HL-60/S4 treated with phorbol 12-myristate 13-acetate at 8.2 ng/mL for 4 days and 3 days (cell line): ENCODE results near the gene ORM1.
"Not testable (repeated sequence)": the region's sequence is repeated elsewhere in the genome, so short reads cannot be mapped to it uniquely, and the experiment has no call there.

Experiments used
- in situ Hi-C: fragments of 300-500 bp; cut with MboI; formaldehyde crosslinking; loops from 2 replicates; pipeline ENCODE4 v1.15.0; 2022; ENCODE audit warnings: low sequenced_read_pairs

The ORM1 gene

GRCh38 chr9:114320710-114321109, 2.2 kb upstream of the ORM1 start:
- in situ Hi-C loops: not testable (repeated sequence)

DNA sequence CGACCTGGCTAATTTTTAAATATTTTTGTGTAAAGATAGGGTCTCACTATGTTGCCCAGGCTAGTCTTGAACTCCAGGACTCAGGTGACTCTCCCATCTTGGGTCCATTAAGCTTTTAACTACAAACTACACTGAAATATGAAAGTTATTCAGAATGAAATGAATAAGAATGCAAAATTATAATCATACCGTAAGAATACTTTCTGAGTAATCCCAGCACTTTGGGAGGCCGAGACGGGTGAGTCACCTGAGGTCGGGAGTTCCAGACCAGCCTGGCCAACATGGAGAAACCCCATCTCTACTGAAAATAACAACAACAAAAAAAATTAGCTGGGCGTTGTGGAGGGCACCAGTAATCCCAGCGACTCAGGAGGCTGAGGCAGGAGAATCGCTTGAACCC, 1.1 kb upstream of the ORM1 start:
- in situ Hi-C loops: no loop called here

DNA sequence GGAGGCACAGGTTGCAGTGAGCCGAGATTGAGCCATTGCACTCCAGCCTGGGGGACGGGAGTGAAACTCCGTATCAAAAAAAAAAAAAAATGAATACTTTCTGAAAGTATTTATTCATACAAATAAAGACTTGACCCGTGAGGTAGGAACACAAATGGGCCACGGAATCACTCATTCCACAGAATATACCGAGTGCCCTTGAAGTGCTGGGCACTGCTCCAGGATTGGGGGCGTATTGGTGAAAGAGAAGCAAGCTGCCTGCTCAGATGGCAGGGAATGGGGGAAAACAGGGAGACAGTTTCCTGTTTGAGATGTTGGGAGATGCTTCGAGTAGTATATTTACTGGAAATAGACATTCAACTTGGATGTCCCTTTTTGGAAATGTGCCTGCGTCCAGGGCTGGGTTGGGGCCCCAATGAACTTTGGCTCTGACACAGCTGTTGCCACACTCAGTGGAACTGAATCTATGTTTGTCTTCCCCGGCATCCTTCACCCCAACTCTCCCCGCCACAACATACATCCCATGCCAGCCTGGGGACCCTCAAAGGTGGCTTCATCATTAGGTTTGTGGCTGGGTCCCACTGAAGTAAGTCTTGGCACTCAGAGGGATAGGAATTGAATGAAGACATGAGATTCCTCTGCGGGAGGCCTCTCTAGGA, 609 bp upstream of the ORM1 start:
- in situ Hi-C loops: not testable (repeated sequence)

- in situ Hi-C loops: not testable (repeated sequence)
Measured at GRCh38 chr9:114323849-114324248, 951 bp downstream of the ORM1 start.

DNA sequence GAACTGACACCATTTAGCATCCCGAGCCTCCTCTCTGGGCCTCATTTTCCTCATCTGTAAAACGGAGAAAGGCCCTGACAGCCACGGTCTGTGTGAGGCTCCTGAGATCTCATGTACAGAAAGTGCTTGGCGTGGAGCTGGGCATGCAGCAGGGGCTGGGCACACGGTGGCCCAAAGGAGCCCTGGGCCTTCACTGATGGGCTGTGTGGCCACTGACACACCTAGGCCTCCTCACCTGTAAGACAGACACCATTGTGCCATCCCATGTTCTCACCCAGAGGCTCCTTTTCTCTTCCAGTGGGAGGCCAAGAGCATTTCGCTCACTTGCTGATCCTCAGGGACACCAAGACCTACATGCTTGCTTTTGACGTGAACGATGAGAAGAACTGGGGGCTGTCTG, 1.6 kb downstream of the ORM1 start:
- in situ Hi-C loops: no loop called here

DNA sequence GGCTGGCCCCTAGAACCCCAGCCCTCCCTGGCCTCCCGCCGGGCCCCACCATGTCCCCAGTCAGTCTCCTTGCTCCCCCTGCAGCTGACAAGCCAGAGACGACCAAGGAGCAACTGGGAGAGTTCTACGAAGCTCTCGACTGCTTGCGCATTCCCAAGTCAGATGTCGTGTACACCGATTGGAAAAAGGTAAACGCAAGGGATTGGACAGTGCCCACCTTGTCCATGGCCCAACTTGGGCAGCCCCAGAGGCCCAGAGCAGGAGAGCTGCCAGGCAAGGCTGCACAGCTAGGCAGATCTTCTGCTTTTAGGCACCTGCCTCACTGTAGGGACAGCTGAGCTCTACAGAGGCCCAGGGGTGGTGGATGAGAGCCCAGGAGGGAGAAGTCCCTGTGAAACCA, 2.1 kb downstream of the ORM1 start:
- in situ Hi-C loops: not testable (repeated sequence)

DNA sequence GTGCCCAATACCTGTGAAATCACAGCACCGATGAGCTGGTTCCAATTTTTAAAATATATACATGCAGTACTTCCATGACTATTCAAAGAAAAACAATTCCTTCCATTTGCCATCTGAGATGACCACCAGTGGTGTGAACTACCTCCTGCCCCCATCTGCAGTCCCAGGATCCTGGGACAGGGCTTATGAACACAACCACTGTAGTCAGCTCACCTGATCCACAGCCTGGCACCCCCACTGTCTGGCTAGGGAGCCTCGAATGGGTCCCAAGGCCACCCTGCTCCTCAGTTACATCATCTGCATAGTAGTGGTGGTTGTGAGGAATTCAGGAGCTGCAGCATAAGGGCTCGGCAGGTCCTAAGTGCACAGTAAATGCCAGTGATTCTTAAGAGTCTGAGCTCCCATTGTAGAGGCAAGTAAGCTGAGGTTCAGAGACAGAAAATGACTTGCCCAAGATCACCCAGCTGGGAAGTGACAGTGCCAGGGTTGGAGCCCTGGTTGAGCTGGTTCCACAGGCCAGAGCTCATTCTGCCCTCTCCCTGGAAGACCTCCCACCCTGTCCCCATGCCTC, 2.9 kb downstream of the ORM1 start:
- in situ Hi-C loops: not testable (repeated sequence)

- in situ Hi-C loops: no loop called here
Measured at GRCh38 chr9:114327749-114328148, 4.9 kb downstream of the ORM1 start.

DNA sequence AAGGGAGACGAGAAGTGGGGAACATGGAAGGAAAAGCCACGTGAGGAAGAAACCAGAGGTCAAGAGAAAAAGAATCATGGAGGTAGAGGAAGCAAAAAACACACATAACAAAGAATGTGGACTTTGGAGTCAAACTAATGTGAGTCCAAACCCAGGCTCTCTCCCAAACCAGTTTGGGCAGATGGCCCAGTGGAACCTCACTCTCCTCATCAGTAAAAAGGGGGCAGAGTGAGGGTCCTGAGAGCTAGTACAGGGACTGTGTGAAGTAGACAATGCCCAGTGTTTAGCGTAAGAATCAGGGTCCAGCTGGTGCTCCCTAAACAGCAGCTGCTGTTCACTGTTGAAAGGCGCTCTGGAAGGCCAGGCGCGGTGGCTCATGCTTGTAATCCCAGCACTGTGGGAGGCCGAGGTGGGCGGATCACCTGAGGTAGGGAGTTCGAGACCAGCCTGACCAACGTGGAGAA, 5.5 kb downstream of the ORM1 start:
- in situ Hi-C loops: not testable (repeated sequence)

DNA sequence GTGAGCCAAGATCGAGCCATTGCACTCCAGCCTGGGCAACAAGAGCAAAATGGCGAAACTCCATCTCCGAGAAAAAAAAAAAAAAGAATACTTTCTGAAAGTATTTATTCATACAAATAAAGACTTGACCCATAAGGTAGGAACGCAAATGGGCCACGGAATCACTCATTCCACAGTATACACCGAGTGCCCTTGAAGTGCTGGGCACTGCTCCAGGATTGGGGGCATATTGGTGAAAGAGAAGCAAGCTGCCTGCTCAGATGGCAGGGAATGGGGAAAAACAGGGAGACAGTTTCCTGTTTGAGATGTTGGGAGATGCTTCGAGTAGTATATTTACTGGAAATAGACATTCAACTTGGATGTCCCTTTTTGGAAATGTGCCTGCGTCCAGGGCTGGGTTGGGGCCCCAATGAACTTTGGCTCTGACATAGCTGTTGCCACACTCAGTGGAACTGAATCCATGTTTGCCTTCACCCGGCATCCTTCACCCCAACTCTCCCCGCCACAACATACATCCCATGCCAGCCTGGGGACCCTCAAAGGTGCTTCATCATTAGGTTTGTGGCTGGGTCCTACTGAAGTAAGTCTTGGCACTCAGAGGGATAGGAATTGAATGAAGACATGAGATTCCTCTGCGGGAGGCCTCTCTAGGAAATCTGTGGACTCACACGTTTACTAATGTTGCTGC, 6.2 kb downstream of the ORM1 start:
- in situ Hi-C loops: not testable (repeated sequence)

DNA sequence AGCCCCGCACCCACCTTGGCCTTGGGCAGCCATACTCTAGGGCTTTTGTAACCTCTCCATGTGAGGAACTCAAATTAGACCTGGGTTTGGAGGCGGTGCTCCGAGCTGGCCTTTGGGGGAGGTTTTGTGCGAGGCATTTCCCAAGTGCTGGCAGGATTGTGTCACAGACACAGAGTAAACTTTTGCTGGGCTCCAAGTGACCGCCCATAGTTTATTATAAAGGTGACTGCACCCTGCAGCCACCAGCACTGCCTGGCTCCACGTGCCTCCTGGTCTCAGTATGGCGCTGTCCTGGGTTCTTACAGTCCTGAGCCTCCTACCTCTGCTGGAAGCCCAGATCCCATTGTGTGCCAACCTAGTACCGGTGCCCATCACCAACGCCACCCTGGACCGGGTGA, 6.7 kb downstream of the ORM1 start, which contains the start of gene ORM2:
ORM2 (plus strand) TSS at position 245 of the 398 bp plus-strand sequence; CDS start at position 281, 36 bp downstream.
- in situ Hi-C loops: not testable (repeated sequence)

- in situ Hi-C loops: no loop called here
Measured at GRCh38 chr9:114330636-114331035, 7.7 kb downstream of the ORM1 start.

- in situ Hi-C loops: not testable (repeated sequence)
Measured at GRCh38 chr9:114331229-114332195, 8.6 kb downstream of the ORM1 start.

DNA sequence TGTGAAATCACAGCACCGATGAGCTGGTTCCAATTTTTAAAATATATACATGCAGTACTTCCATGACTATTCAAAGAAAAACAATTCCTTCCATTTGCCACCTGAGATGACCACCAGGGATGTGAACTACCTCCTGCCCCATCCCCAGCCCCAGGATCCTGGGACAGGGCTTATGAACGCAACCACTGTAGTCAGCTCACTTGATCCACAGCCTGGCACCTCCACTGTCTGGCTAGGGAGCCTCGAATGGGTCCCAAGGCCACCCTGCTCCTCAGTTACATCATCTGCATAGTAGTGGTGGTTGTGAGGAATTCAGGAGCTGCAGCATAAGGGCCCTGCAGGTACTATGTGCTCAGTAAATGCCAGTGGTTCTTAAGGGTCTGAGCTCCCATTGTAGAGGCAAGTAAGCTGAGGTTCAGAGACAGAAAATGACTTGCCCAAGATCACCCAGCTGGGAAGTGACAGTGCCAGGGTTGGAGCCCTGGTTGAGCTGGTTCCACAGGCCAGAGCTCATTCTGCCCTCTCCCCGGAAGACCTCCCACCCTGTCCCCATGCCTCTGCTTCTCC, 9.7 kb downstream of the ORM1 start:
- in situ Hi-C loops: not testable (repeated sequence)

DNA sequence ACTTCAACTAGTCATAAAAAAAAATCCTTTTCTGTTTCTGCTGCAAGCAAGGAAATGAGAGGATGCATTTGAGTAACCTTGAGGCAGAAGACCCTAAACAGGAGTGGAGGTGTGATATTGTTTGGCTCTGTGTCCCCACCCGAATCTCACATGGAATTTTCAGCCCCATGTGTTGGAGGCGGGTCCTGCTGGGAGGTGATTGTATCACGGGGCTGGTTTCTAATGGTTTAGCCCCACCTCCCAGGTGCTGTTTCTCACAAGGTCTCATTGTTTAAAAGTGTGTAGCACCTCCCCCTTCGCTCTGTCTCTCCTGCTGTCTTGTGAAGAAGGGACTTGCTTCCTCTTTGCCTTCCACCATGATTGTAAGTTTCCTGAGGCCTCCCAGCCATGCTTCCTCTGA, 10.8 kb downstream of the ORM1 start:
- in situ Hi-C loops: not testable (repeated sequence)

DNA sequence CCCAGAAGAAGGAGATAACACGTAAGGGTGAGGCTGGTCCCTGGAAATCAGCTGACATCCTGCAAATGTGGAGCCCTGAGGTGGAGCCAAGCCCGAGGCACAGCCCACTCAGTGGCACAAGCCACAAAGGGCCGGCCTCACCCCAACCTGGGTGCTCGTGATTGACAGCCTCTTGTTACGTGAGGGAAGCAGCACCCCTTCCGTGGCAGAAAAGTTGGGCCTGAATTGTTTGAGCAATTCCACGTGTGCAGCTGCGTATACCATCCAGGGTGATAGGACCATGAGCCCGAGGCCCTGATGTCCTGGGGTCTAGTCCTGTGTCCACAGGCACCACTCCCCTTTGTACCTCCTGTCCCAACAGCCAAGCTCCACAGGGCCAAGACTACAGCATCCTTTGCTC, 11.6 kb downstream of the ORM1 start:
- in situ Hi-C loops: no loop called here

GRCh38 chr9:114335745-114336144, 12.8 kb downstream of the ORM1 start:
- in situ Hi-C loops: no loop called here

DNA sequence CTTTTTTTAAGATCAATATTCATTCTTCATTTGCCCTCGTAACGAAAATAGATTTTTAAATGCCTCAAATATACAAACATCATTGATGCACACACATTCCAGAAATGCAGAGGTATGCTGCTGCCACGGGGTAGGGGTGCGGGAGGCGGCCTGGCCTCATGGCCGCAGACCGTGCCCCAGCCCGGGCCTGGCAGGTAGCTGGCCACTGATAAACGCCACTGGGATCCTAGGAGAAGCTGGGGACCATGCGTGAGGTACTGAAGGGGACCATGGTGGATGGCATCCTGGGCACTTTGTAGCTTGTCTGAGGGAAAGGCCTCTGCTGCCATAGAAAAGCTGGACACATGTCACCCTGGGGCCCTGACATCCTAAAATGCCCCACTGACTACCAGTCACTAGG, 13.3 kb downstream of the ORM1 start:
- in situ Hi-C loops: no loop called here

- in situ Hi-C loops: no loop called here
Measured at GRCh38 chr9:114336699-114337395, 13.9 kb downstream of the ORM1 start.

GRCh38 chr9:114338187-114338586, 15.3 kb downstream of the ORM1 start:
- in situ Hi-C loops: no loop called here
